GM10248 (cell line): Measurements from ENCODE around the gene ZNF174.

Source experiments
- CTCF ChIA-PET: fragments of 300-600 bp; sonication (Branson Sonifier 250); formaldehyde crosslinking; extraction: SDS; loops from one replicate; lab custom pipeline; 2021; ENCODE audit warnings: antibody characterized with exemption; lab: Yijun Ruan, JAX
- POLR2A ChIA-PET: fragments of 350-650 bp; sonication (Branson Sonifier 250); formaldehyde crosslinking; extraction: SDS; loops from one replicate; lab custom pipeline; 2020; ENCODE audit warnings: antibody characterized with exemption; lab: Yijun Ruan, JAX
- DNase-seq: peaks from one replicate; pipeline ENCODE4 v3.0.0; 2012; ENCODE audit errors: extremely low spot score
- TF ChIP-seq, protein P1 (sequence below): IDR thresholded peaks from 2 replicates; pipeline ENCODE4 v1.5.1; 2012; ENCODE audit warnings: mild to moderate bottlenecking, low read depth; ENCODE audit errors: extremely low read depth, missing control alignments, control extremely low read depth

The ZNF174 gene

DNA sequence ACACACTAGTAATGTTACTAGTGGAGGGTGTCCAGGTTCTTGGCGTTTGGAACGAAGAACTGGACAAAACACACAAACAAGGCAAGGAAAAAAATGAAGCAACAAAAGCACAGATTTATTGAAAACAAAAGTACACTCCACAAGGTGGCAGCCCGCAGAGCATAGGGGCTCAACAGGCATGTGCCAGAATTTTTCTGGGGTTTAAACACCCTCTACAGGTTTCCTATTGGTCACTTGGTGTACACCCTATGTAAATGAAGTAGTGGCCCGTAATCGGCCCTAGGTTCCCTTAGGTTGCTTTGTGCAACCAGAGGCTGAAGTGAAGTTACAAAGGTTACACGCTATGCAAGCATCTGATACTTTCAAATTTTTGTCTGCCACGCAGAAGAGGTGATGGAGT is 37.2 kb upstream of the ZNF174 start:
- DNase-seq: no peak
- ChIA-PET CTCF (no interaction called here), POLR2A (no interaction called here)
- TF ChIP-seq, protein P1, sequence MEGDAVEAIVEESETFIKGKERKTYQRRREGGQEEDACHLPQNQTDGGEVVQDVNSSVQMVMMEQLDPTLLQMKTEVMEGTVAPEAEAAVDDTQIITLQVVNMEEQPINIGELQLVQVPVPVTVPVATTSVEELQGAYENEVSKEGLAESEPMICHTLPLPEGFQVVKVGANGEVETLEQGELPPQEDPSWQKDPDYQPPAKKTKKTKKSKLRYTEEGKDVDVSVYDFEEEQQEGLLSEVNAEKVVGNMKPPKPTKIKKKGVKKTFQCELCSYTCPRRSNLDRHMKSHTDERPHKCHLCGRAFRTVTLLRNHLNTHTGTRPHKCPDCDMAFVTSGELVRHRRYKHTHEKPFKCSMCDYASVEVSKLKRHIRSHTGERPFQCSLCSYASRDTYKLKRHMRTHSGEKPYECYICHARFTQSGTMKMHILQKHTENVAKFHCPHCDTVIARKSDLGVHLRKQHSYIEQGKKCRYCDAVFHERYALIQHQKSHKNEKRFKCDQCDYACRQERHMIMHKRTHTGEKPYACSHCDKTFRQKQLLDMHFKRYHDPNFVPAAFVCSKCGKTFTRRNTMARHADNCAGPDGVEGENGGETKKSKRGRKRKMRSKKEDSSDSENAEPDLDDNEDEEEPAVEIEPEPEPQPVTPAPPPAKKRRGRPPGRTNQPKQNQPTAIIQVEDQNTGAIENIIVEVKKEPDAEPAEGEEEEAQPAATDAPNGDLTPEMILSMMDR: no peak

DNA sequence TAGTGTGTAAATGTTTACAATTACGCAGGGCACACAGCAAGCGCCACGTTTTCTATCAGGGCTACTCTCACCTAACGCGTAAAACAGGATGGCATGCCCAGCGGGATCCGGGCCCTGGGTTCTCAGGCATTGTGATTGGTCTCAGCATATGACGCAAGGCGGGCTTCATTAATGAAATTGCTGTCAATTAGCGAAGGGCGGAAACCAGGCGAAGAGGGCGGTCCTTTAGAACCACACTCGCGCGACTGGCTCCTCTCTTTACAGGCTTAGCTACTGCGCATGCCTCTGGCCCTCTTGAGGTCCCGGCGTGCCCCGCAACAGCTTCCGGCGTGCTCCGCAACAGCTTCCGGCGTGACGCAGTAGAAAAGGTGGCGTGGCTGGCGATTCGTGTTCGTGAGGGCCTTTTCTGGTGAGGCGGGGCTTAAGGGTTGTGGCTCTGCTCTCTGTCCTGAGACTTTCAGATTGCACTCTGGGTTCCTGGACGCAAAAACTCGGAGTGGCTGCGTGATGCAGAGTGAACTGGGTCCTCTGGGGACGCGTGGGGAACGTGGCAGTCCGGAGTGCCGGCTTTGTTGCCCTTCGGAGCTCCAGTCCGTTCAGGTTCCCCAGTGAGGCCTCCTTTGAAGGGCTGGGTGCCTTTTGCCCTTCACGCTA is 36.1 kb upstream of the ZNF174 start:
- CTCF ChIA-PET: no interaction called here
- TF ChIP-seq, protein P1: no peak
- POLR2A ChIA-PET: no interaction called here
- peak; percentile 84 for DNase-seq

DNA sequence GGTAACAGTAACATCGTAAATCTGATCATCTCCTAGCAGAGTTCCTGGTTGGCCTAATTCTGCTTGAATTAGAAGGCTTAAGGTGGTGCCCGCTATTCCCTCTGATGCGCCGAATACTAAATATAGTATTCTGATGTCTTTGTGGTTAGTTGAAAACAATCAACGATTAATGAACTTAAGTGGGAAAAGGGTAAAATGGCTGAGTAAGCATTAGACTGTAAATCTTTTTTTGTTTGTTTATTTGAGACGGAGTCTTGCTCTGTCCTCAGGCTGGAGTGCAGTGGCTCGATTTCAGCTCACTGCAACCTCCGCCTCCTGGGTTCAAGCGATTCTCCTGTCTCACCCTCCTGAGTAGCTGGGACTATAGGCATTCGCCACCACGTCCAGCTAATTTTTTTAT is 31.9 kb upstream of the ZNF174 start:
- DNase-seq: no peak
- ChIA-PET CTCF (no interaction called here), POLR2A (no interaction called here)
- TF ChIP-seq, protein P1: no peak

DNA sequence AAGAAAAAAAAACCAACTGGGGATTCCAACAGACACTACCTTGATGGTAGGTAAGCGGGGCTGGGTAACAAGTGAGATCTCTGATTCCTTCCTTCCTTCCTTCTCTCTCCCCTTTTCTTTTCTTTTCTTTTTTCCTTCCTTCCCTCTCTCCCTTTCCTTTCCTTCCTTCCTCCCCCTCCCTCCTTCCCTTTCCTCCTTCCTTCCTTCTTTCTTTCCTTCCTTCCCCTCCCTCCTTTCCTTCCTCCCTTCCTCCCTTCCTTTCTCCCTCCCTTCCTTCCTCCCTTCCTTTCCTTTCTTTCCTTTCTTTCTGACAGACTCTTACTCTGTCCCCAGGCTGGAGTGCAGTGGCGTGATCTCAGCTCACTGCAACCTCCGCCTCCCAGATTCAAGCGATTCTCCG is 25.3 kb upstream of the ZNF174 start:
- CTCF ChIA-PET: no interaction called here
- TF ChIP-seq, protein P1: no peak
- no peak for DNase-seq
- POLR2A ChIA-PET: no interaction called here

DNA sequence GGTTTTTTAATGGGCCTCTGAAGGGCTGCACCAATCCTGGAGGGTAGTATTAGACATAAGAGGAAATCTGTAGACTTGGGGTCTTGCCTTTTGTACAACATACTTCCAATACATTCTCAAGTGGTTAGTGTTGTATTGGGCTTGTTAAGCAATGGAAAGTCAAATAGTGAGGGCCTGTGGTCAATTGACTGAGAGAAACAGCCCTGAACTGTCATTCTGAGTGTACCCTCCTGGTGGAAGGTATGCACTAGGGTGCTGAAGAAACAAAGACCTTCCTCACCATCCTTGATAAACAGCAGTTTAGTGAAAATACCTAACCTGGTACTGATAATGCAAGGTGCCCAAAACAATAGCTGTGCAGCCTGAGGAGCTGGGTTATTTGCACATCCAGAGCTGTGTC is 23.1 kb upstream of the ZNF174 start:
- ChIA-PET CTCF (no interaction called here), POLR2A (no interaction called here)
- TF ChIP-seq, protein P1: no peak
- no peak for DNase-seq

DNA sequence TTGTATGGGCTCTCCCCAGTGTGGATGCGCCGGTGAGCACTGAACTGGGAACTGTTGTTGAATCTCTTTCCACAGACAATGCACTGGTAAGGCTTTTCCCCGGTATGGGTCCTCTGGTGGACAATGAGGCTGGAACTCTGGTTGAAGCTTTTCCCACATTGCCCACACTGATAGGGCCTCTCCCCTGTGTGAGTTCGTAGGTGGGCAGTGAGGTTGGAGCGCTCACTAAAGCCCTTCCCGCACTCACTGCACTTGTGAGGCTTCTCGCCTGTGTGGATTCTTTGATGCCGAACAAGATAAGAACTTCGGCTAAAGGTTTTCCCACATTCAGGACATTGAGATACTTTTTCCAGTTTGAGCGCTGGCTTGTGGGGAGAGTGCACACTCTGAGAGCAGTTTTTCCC is 18.0 kb upstream of the ZNF174 start:
- TF ChIP-seq, protein P1: no peak
- POLR2A ChIA-PET: no interaction called here

More for the DNA sequence above, 18.0 kb upstream of the ZNF174 start:
- DNase-seq: no peak
- CTCF ChIA-PET: interaction anchor here (0.8 kb wide), 1 partner anchor 10 kb away, joined by 3 read pairs; no protein-coding TSS in a partner anchor
